ENCODE measurements around the gene LAIR2. TPM values are rescaled to one million over a fixed set of nuclear protein-coding genes. Genes with fewer than 3 reads are reported as not detected.
A peak's percentile ranks its signal among the peaks of the same experiment; 100 is the strongest.
"Not testable (repeated sequence)": the region's sequence is repeated elsewhere in the genome, so short reads cannot be mapped to it uniquely, and the experiment has no call there.

LAIR2 gene
- polyA plus RNA-seq, 3 donors: 0.38 TPM; not detected in 2

- no peak overlapping the region for H3K27ac ChIP-seq (ENCODE audit: low read depth in 1 of 2, low read length in 2 of 2)
- H3K27me3 ChIP-seq (ENCODE audit: control insufficient read depth in 2 of 2, insufficient read depth in 2 of 2, low read length in 2 of 2): peaks cover 17 to 42% of the 10 kb centered on the region in 2 donors
- no peak overlapping the region for H3K4me3 ChIP-seq (replicated peaks in 1 of 3; ENCODE audit: low read depth in 2 of 3, low read length in 3 of 3)
- H3K9ac ChIP-seq (ENCODE audit: insufficient read depth, low read length, poor library complexity, severe bottlenecking): no peak overlapping the region
- Mint-ChIP-seq H3K4me1 (peaks cover 15% of the 10 kb centered on the region), H3K27me3 (ENCODE audit: low read depth in 3 of 3) (peaks cover 46 to 61% (median 52%) of the 10 kb centered on the region in 3 donors), H3K9me3 (peaks cover 0 to 10% (median 2%) of the 10 kb centered on the region in 7 donors), H3K36me3 (no peaks in the 10 kb centered on the region), H3K27ac (no peak overlapping the region), H3K4me3 (peak overlapping the region in 1 of 2 donors; percentile 72)
- TF ChIP-seq CTCF (IDR thresholded peaks at IDR 0.05): no peak
- 88% methylated on average over 6 of the region's 12 CpGs for WGBS (ENCODE audit: insufficient coverage)
- intact Hi-C loops (cut with micrococcal nuclease): no loop called here
- no peaks in the 10 kb centered on the region for H4K20me1 ChIP-seq (ENCODE audit: insufficient read depth, low read length)
- H3K9me3 ChIP-seq (replicated peaks in 1 of 2; ENCODE audit: control insufficient read depth in 1 of 2, insufficient read depth in 1 of 2, low read length in 2 of 2): no peaks in the 10 kb centered on the region
- no peaks in the 10 kb centered on the region for H3K36me3 ChIP-seq (replicated peaks in 1 of 2; ENCODE audit: control insufficient read depth in 1 of 2, insufficient read depth in 2 of 2, low read length in 2 of 2)
- H3K79me2 ChIP-seq (ENCODE audit: insufficient read depth, low read length): peaks cover 4% of the 10 kb centered on the region
- peaks cover 4 to 5% of the 10 kb centered on the region in 2 donors for H3K4me1 ChIP-seq (ENCODE audit: control insufficient read depth in 1 of 2, insufficient read depth in 2 of 2, low read length in 2 of 2)
- DNase-seq: no peak
- no peak overlapping the region for H2AFZ ChIP-seq (ENCODE audit: insufficient read depth, low read depth, low read length, poor library complexity, severe bottlenecking)
- H3K4me2 ChIP-seq (replicated peaks; ENCODE audit: extremely low read depth, low read length, poor library complexity, severe bottlenecking): no peak overlapping the region
Observed at GRCh38 chr19:54507824-54508223, 5.2 kb downstream of the LAIR2 start.

GRCh38 chr19:54508487-54508886, 5.9 kb downstream of the LAIR2 start:
- H3K27ac Mint-ChIP-seq; H3K36me3 ChIP-seq (replicated peaks in 1 of 2; ENCODE audit: control insufficient read depth in 1 of 2, insufficient read depth in 2 of 2, low read length in 2 of 2); H4K20me1 ChIP-seq (ENCODE audit: insufficient read depth, low read length); intact Hi-C loops (cut with micrococcal nuclease); H3K9me3 ChIP-seq (replicated peaks in 1 of 2; ENCODE audit: control insufficient read depth in 1 of 2, insufficient read depth in 1 of 2, low read length in 2 of 2); H3K9ac ChIP-seq (ENCODE audit: insufficient read depth, low read length, poor library complexity, severe bottlenecking); H3K27ac ChIP-seq (ENCODE audit: low read depth in 1 of 2, low read length in 2 of 2); H3K9me3 Mint-ChIP-seq; H3K4me3 ChIP-seq (replicated peaks in 1 of 3; ENCODE audit: low read depth in 2 of 3, low read length in 3 of 3); H3K36me3 Mint-ChIP-seq; H3K4me1 ChIP-seq (ENCODE audit: control insufficient read depth in 1 of 2, insufficient read depth in 2 of 2, low read length in 2 of 2); H3K4me2 ChIP-seq (replicated peaks; ENCODE audit: extremely low read depth, low read length, poor library complexity, severe bottlenecking); H3K79me2 ChIP-seq (ENCODE audit: insufficient read depth, low read length); DNase-seq; H2AFZ ChIP-seq (ENCODE audit: insufficient read depth, low read depth, low read length, poor library complexity, severe bottlenecking): not testable (repeated sequence)
- peaks cover 45 to 60% (median 52%) of the 10 kb centered on the region in 3 donors for H3K27me3 Mint-ChIP-seq (ENCODE audit: low read depth in 3 of 3)
- H3K27me3 ChIP-seq (ENCODE audit: control insufficient read depth in 2 of 2, insufficient read depth in 2 of 2, low read length in 2 of 2): peaks cover 16 to 35% of the 10 kb centered on the region in 2 donors
- WGBS (ENCODE audit: insufficient coverage): no CpG with 5 or more reads among the region's 3 CpGs
- peaks cover 15% of the 10 kb centered on the region for H3K4me1 Mint-ChIP-seq
- H3K4me3 Mint-ChIP-seq: peak overlapping the region in 1 of 2 donors; percentile 72

GRCh38 chr19:54509200-54509940, 6.7 kb downstream of the LAIR2 start:
- H3K79me2 ChIP-seq (ENCODE audit: insufficient read depth, low read length); H3K27ac ChIP-seq (ENCODE audit: low read depth in 1 of 2, low read length in 2 of 2); H3K4me3 ChIP-seq (replicated peaks in 1 of 3; ENCODE audit: low read depth in 2 of 3, low read length in 3 of 3); H3K9me3 ChIP-seq (replicated peaks in 1 of 2; ENCODE audit: control insufficient read depth in 1 of 2, insufficient read depth in 1 of 2, low read length in 2 of 2); H3K4me1 ChIP-seq (ENCODE audit: control insufficient read depth in 1 of 2, insufficient read depth in 2 of 2, low read length in 2 of 2); H3K4me3 Mint-ChIP-seq; H4K20me1 ChIP-seq (ENCODE audit: insufficient read depth, low read length); H3K27ac Mint-ChIP-seq; H2AFZ ChIP-seq (ENCODE audit: insufficient read depth, low read depth, low read length, poor library complexity, severe bottlenecking); H3K4me2 ChIP-seq (replicated peaks; ENCODE audit: extremely low read depth, low read length, poor library complexity, severe bottlenecking); H3K9ac ChIP-seq (ENCODE audit: insufficient read depth, low read length, poor library complexity, severe bottlenecking); H3K36me3 Mint-ChIP-seq; H3K36me3 ChIP-seq (replicated peaks in 1 of 2; ENCODE audit: control insufficient read depth in 1 of 2, insufficient read depth in 2 of 2, low read length in 2 of 2); DNase-seq; H3K9me3 Mint-ChIP-seq; intact Hi-C loops (cut with micrococcal nuclease): not testable (repeated sequence)
- peaks cover 14 to 31% of the 10 kb centered on the region in 2 donors for H3K27me3 ChIP-seq (ENCODE audit: control insufficient read depth in 2 of 2, insufficient read depth in 2 of 2, low read length in 2 of 2)
- no CpG with 5 or more reads among the region's 21 CpGs for WGBS (ENCODE audit: insufficient coverage)
- Mint-ChIP-seq H3K4me1 (peaks cover 15% of the 10 kb centered on the region), H3K27me3 (ENCODE audit: low read depth in 3 of 3) (peaks cover 44 to 59% (median 57%) of the 10 kb centered on the region in 3 donors)
